Breast epithelium (tissue), 4 donors: Measurements from ENCODE around the gene IPO9. TPM values are rescaled to one million over a fixed set of nuclear protein-coding genes. Genes with fewer than 3 reads are reported as not detected.
"Not testable (repeated sequence)": the region's sequence is repeated elsewhere in the genome, so short reads cannot be mapped to it uniquely, and the experiment has no call there.

Experiments
- DNase-seq, 2 donors: peaks; one replicate each; pipeline ENCODE4 v3.0.0-alpha.2; 2019; ENCODE audit warnings: low spot score in 2 of 2
- H3K27ac ChIP-seq, 2 donors: fragments of 200-600 bp; sonication (generic) in 1 of 2; one replicate each; pipeline ENCODE4 v1.5.1; 2016 to 2019; ENCODE audit warnings: mild to moderate bottlenecking in 1 of 2
- H3K27me3 ChIP-seq, 2 donors: fragments of 200-600 bp; sonication (generic) in 1 of 2; one replicate each; pipeline versions ENCODE4 v1.5.1 to v1.6.0; 2017 to 2019; ENCODE audit warnings: control low read depth in 1 of 2, mild to moderate bottlenecking in 1 of 2
- H3K36me3 ChIP-seq: fragments of 200-600 bp; one replicate; pipeline ENCODE4 v1.5.1; 2019
- H3K4me1 ChIP-seq, 2 donors: fragments of 200-600 bp; sonication (generic); one replicate each; pipeline ENCODE4 v1.5.1; 2016 to 2019; ENCODE audit warnings: control low read depth in 1 of 2
- H3K4me3 ChIP-seq, 3 donors: fragments of 200-600 bp; sonication (generic); 1 replicate in 2 of 3; 2 replicates in 1 of 3; pipeline ENCODE4 v1.5.1; 2016 to 2019; ENCODE audit warnings: mild to moderate bottlenecking in 3 of 3, moderate library complexity in 2 of 3
- H3K9me3 ChIP-seq, 2 donors: fragments of 200-600 bp; sonication (generic) in 1 of 2; one replicate each; pipeline ENCODE4 v1.5.1; 2016 to 2019; ENCODE audit warnings: control low read depth in 1 of 2
- POLR2A ChIP-seq: fragments of 450-650 bp; IDR thresholded peaks from one replicate; pipeline ENCODE4 v1.6.1; 2016; ENCODE audit warnings: antibody characterized with exemption, mild to moderate bottlenecking, moderate library complexity
- POLR2AphosphoS5 ChIP-seq, 3 donors: sonication (generic); formaldehyde crosslinking; IDR thresholded peaks; one replicate each; pipeline ENCODE4 v1.6.1; 2017; ENCODE audit warnings: antibody characterized with exemption in 3 of 3
- intact Hi-C: fragments of 100-400 bp; cut with DNase I; formaldehyde crosslinking; loops from one replicate; pipeline ENCODE4 v1.15.1; 2023; ENCODE audit warnings: low total_unique reads
- total RNA-seq, 3 donors: library from RNA; depleted of rRNA; stranded (reverse); fragments of >200 nt; gene quantifications; one replicate each; pipeline ENCODE4 v1.1.0, GENCODE V29; 2016
- TF ChIP-seq, protein P1 (sequence below), 3 donors: fragments of 450-650 bp; IDR thresholded peaks; one replicate each; pipeline ENCODE4 v1.5.1; 2016 to 2017; ENCODE audit warnings: antibody characterized with exemption in 3 of 3, mild to moderate bottlenecking in 3 of 3, moderate library complexity in 3 of 3

Gene IPO9
- total RNA-seq, 3 donors from 2014 or later, result 15.2 to 21.3 (median 18.1) TPM

DNA sequence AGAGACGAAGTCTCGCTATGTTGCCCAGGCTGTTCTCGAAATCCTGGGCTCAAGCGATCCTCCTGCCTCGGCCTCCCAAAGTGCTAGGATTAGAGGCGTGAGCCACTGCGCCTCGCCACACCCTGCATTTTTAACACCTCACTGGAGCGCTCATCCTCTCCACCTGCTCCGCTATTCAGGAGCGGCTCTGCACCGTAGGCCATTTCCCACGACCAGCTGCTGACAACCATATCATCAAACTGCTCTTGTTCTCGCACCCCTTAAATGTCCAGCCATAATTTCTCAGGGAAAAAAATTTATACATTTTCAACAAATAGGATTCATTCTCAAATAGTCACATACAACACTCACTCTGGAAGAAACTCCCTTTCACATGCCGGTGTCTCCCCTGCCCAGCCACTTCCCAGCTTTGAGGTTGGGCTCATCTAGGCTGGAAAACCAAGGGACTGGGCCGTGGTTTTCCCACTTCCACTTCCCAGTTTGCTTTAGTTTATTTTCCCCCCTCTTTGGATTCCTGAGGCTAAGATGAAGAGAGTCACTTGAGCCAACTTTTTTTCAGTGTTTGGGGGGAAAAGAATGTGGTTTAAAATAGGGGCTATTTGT, 639 bp upstream of the IPO9 start:
- H3K27me3 ChIP-seq, result no peaks in the 10 kb centered on the region
- H3K4me1 ChIP-seq, result peaks cover 0 to 9% of the 10 kb centered on the region in 2 donors
- H3K4me3 ChIP-seq, result peak overlapping the region in 2 of 3 donors; percentile 84 to 95
- no peak overlapping the region for H3K27ac ChIP-seq
- H3K9me3 ChIP-seq, result no peaks in the 10 kb centered on the region
- TF ChIP-seq POLR2A (no peak), POLR2AphosphoS5 (IDR thresholded peaks at IDR 0.05) (no peak)
- TF ChIP-seq, protein P1, sequence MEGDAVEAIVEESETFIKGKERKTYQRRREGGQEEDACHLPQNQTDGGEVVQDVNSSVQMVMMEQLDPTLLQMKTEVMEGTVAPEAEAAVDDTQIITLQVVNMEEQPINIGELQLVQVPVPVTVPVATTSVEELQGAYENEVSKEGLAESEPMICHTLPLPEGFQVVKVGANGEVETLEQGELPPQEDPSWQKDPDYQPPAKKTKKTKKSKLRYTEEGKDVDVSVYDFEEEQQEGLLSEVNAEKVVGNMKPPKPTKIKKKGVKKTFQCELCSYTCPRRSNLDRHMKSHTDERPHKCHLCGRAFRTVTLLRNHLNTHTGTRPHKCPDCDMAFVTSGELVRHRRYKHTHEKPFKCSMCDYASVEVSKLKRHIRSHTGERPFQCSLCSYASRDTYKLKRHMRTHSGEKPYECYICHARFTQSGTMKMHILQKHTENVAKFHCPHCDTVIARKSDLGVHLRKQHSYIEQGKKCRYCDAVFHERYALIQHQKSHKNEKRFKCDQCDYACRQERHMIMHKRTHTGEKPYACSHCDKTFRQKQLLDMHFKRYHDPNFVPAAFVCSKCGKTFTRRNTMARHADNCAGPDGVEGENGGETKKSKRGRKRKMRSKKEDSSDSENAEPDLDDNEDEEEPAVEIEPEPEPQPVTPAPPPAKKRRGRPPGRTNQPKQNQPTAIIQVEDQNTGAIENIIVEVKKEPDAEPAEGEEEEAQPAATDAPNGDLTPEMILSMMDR (IDR thresholded peaks at IDR 0.05), result no peak
- DNase-seq, result no peak
- H3K36me3 ChIP-seq, result no peaks in the 10 kb centered on the region
- intact Hi-C loops, result no loop called here

DNA sequence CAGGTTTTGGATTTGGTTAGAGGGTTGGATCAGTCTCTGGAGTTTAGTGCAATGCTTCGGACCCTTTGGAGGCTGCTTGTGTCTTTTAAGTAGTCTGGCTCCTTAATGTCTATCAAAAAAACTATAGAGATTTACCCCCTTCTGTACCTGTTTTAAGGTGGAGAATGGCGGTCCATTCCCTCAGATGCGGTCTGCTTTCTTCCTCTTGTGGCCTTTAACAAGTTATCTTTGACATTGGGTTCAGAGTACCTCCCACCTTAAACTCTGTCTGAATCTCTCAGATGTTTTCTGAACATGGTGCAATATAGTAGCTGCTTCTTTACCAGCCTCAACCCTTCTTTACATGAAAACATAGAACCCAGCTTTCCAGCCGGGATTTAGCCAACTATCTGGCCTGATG, 2.4 kb downstream of the IPO9 start:
- Histone ChIP-seq H3K27ac (no peak overlapping the region), H3K36me3 (no peaks in the 10 kb centered on the region), H3K27me3 (no peaks in the 10 kb centered on the region), H3K4me3 (no peak overlapping the region), H3K4me1 (peaks cover 0 to 9% of the 10 kb centered on the region in 2 donors), H3K9me3 (no peaks in the 10 kb centered on the region)
- intact Hi-C loops, result no loop called here
- DNase-seq, result no peak
- TF ChIP-seq, protein P1 (IDR thresholded peaks at IDR 0.05), result no peak
- TF ChIP-seq POLR2AphosphoS5 (IDR thresholded peaks at IDR 0.05) (no peak), POLR2A (no peak)

DNA sequence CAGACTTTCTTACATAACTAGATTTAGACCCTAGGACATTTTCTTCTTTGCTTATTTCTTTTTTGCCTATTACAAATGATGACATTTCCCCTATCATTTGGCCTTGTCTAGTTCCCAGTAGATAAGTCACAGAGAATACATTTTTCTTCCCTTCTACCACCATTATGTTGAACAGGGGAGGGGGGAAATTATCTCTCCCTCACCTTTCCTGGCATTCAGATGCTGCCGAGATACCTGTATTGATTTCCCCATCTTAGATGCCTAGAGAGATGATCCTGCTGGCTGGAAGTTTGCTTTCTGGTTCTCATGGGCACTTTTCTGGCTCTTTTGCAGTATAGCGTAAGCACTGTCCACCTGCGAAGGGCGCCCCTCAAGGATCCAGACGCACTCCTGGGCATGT, 5.7 kb downstream of the IPO9 start:
- no peaks in the 10 kb centered on the region for H3K4me1 ChIP-seq
- no peak overlapping the region for H3K4me3 ChIP-seq
- H3K9me3 ChIP-seq, result no peaks in the 10 kb centered on the region
- no peak overlapping the region for H3K27ac ChIP-seq
- no peak for TF ChIP-seq POLR2A
- TF ChIP-seq, protein P1 (IDR thresholded peaks at IDR 0.05), result no peak
- TF ChIP-seq POLR2AphosphoS5 (IDR thresholded peaks at IDR 0.05), result no peak
- DNase-seq, result no peak
- intact Hi-C loops, result no loop called here
- H3K27me3 ChIP-seq, result no peaks in the 10 kb centered on the region
- no peaks in the 10 kb centered on the region for H3K36me3 ChIP-seq

DNA sequence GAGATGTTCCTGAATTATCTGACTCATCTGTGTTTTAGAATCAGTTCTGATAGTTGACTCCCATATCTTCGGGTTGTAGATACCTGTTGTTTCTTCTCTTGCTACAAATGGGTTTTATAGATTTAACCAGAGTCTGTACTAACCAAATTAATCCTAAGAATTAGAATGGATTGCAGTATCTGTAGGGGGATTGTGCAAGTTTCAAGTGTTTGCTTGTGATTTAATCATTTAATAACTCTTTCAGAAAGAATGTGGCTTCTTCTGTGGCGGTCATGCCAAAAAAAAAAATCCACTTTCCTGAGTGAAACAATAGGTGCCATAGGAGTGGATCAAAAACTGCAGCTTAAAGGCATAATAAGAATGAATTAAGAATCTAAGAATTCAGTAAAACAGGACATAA, 9.4 kb downstream of the IPO9 start:
- Histone ChIP-seq H3K27ac (no peak overlapping the region), H3K4me3 (no peak overlapping the region), H3K9me3 (no peaks in the 10 kb centered on the region)

DNA sequence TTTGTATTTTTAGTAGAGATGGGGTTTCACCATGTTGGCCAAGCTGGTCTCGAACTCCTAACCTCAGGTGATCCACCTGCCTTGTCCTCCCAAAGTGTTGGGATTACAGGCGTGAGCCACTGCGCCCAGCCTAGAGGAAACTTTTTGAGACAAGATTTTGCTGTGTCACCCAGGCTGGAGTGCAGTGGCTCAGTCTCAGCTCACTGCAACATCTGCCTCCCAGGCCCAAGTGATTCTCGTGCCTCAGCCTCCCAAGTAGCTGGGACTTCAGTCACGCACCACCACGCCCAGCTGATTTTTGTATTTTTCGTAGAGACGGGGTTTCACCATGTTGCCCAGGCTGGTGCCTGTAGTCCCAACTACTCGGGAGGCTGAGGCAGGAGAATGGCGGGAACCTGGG, 10.1 kb downstream of the IPO9 start:
- H3K27ac ChIP-seq, DNase-seq, H3K4me1 ChIP-seq, H3K27me3 ChIP-seq, intact Hi-C loops, H3K4me3 ChIP-seq, H3K9me3 ChIP-seq, H3K36me3 ChIP-seq: not testable (repeated sequence)

More for the DNA sequence above, 9.4 kb downstream of the IPO9 start:
- intact Hi-C loops, result no loop called here
- no peak for DNase-seq
- Histone ChIP-seq H3K27me3 (no peaks in the 10 kb centered on the region), H3K36me3 (no peaks in the 10 kb centered on the region), H3K4me1 (no peaks in the 10 kb centered on the region)
- TF ChIP-seq, protein P1 (IDR thresholded peaks at IDR 0.05), result no peak
- TF ChIP-seq POLR2A (no peak), POLR2AphosphoS5 (IDR thresholded peaks at IDR 0.05) (no peak)

DNA sequence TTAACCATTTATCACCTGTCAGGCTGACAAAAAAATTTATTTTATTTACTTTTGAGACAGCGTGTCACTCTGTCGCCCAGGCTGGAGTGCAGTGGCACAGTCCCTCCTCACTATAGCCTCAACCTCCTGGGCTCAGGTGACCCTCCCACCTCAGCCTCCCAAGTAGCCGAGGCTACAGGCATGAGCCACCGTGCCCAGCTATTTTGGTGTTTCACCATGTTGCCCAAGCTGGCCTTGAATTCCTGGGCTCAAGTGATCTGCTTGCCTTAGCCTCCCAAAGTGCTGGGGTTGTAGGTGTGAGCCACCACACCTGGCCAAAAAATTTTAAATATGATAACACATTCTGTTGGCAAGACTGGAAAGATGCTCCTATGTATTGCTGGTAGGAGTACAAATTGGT, 11.1 kb downstream of the IPO9 start:
- TF ChIP-seq POLR2AphosphoS5 (IDR thresholded peaks at IDR 0.05) (no peak), POLR2A (no peak)
- TF ChIP-seq, protein P1 (IDR thresholded peaks at IDR 0.05), result no peak
- no peak for DNase-seq
- Histone ChIP-seq H3K4me1 (no peaks in the 10 kb centered on the region), H3K27me3 (no peaks in the 10 kb centered on the region), H3K27ac (no peak overlapping the region), H3K9me3 (no peaks in the 10 kb centered on the region), H3K36me3 (no peaks in the 10 kb centered on the region), H3K4me3 (no peak overlapping the region)
- intact Hi-C loops, result no loop called here
